HG02852 (cell line): ENCODE data around the gene WDR5.

ENCODE experiments used
- ATAC-seq: cut with Tn5 transposase; IDR thresholded peaks from one replicate; pipeline ENCODE4 v1.9.1; 2021; ENCODE audit warnings: mild to moderate bottlenecking, moderate library complexity; ENCODE audit not compliant: unreplicated experiment

WDR5 gene

GRCh38 chr9:134157378-134157885 is 21.6 kb downstream of the WDR5 start:
- ATAC-seq: no peak

GRCh38 chr9:134158242-134158641 is 22.4 kb downstream of the WDR5 start:
- no peak for ATAC-seq

GRCh38 chr9:134158753-134159392 is 23.0 kb downstream of the WDR5 start:
- no peak for ATAC-seq

GRCh38 chr9:134159566-134160245 is 23.8 kb downstream of the WDR5 start:
- ATAC-seq: no peak

- ATAC-seq: no peak
Observed at GRCh38 chr9:134161647-134162046, 25.8 kb downstream of the WDR5 start.

- no peak for ATAC-seq
Observed at GRCh38 chr9:134162212-134162775, 26.4 kb downstream of the WDR5 start.

GRCh38 chr9:134162926-134163370 is 27.1 kb downstream of the WDR5 start:
- ATAC-seq: no peak

GRCh38 chr9:134163371-134164196 is 27.7 kb downstream of the WDR5 start:
- no peak for ATAC-seq

- ATAC-seq: no peak
Observed at GRCh38 chr9:134164879-134165278, 29.0 kb downstream of the WDR5 start.

GRCh38 chr9:134165357-134166315 is 29.8 kb downstream of the WDR5 start:
- ATAC-seq: no peak

GRCh38 chr9:134166374-134166773 is 30.5 kb downstream of the WDR5 start:
- no peak for ATAC-seq

GRCh38 chr9:134167530-134167931 is 31.6 kb downstream of the WDR5 start:
- ATAC-seq: no peak

- ATAC-seq: no peak
Observed at GRCh38 chr9:134168757-134169550, 33.1 kb downstream of the WDR5 start.

- ATAC-seq: no peak
Observed at GRCh38 chr9:134169724-134170401, 34.0 kb downstream of the WDR5 start.

GRCh38 chr9:134170532-134171315 is 34.8 kb downstream of the WDR5 start:
- no peak for ATAC-seq

- no peak for ATAC-seq
Observed at GRCh38 chr9:134171316-134172197, 35.7 kb downstream of the WDR5 start.
